Smooth muscle cell (in vitro differentiated cells): Measurements from ENCODE around the gene PCDHGA7. TPM values are rescaled to one million over a fixed set of nuclear protein-coding genes. Genes with fewer than 3 reads are reported as not detected.

Source experiments
- DNase-seq: peaks from one replicate; lab custom pipeline; 2025; ENCODE audit not compliant: unreplicated experiment; lab: John Stamatoyannopoulos, UW
- H2AFZ ChIP-seq: fragments of 200-600 bp; sonication (generic); 2 replicates; pipeline ENCODE4 v1.6.0; 2016; ENCODE audit warnings: antibody characterized with exemption, low read depth, mild to moderate bottlenecking
- H3F3A ChIP-seq: fragments of 200-600 bp; sonication (generic); 2 replicates; pipeline ENCODE4 v1.6.0; 2017; ENCODE audit warnings: antibody characterized with exemption, low read depth
- H3K27ac ChIP-seq: fragments of 200-600 bp; sonication (generic); 2 replicates; pipeline ENCODE4 v1.5.1; 2016; ENCODE audit warnings: low read depth, mild to moderate bottlenecking
- H3K27me3 ChIP-seq: fragments of 200-600 bp; sonication (generic); 2 replicates; pipeline ENCODE4 v1.6.1; 2016; ENCODE audit warnings: low read depth, mild to moderate bottlenecking
- H3K36me3 ChIP-seq: fragments of 200-600 bp; sonication (generic); 2 replicates; pipeline ENCODE4 v1.5.1; 2016; ENCODE audit warnings: low read depth
- H3K4me1 ChIP-seq: fragments of 200-600 bp; sonication (generic); 2 replicates; pipeline ENCODE4 v1.5.1; 2016; ENCODE audit warnings: low read depth
- H3K4me2 ChIP-seq: fragments of 200-600 bp; sonication (generic); 2 replicates; pipeline ENCODE4 v1.6.0; 2016; ENCODE audit warnings: mild to moderate bottlenecking
- H3K4me3 ChIP-seq: fragments of 200-600 bp; sonication (generic); 2 replicates; pipeline ENCODE4 v1.5.1; 2016; ENCODE audit warnings: mild to moderate bottlenecking
- H3K79me2 ChIP-seq: fragments of 200-600 bp; sonication (generic); 2 replicates; pipeline ENCODE4 v1.6.0; 2016; ENCODE audit warnings: low read depth, mild to moderate bottlenecking
- H3K9ac ChIP-seq: fragments of 200-600 bp; sonication (generic); 2 replicates; pipeline ENCODE4 v1.6.0; 2016; ENCODE audit warnings: low read depth
- H3K9me3 ChIP-seq: fragments of 200-600 bp; sonication (generic); replicated peaks from 2 replicates; pipeline ENCODE4 v1.5.1; 2016; ENCODE audit warnings: low read depth
- H4K20me1 ChIP-seq: fragments of 200-600 bp; sonication (generic); 2 replicates; pipeline ENCODE4 v1.6.0; 2016; ENCODE audit warnings: low read depth
- CTCF ChIP-seq: fragments of 200-600 bp; sonication (generic); IDR thresholded peaks from 2 replicates; pipeline ENCODE4 v1.5.1; 2017; ENCODE audit warnings: borderline replicate concordance, mild to moderate bottlenecking, antibody characterized with exemption; ENCODE audit not compliant: insufficient read depth, poor library complexity, severe bottlenecking
- WGBS: methylation state at CpG from one replicate; pipeline ENCODE4 v1.1.7; 2016; ENCODE audit warnings: low lambda C conversion rate; 5-methylcytosine and 5-hydroxymethylcytosine counted together
- polyA plus RNA-seq: library from polyadenylated mRNA; unstranded; fragments of >200 nt; fragmentation: Nextera tagmentation; extraction: Ambion mirVana; gene quantifications from 2 replicates; pipeline ENCODE4 v1.2.1, GENCODE V29; 2016
- total RNA-seq: library from RNA; depleted of rRNA; stranded (reverse); fragments of >200 nt; gene quantifications from 2 replicates; pipeline ENCODE4 v1.2.3, GENCODE V29; 2014

PCDHGA7 gene
- total and polyA plus RNA-seq, 2 experiments from 2014 or later: 0.09 TPM; not detected in 1

GRCh38 chr5:141369994-141370848, 12.3 kb upstream of the PCDHGA7 start, which contains the start of gene PCDHGB3:
PCDHGB3 (plus strand) TSS chr5:141370242; CDS start chr5:141370395, 153 bp downstream.
- Histone ChIP-seq H3K9ac (no peak within 1 kb of the TSS), H3K27me3 (no peaks in the 10 kb centered on the region), H3K4me2 (no peak within 1 kb of the TSS), H3K27ac (no peak within 1 kb of the TSS), H3K4me1 (no peaks in the 10 kb centered on the region), H4K20me1 (no peaks in the 10 kb centered on the region), H3K36me3 (no peaks in the 10 kb centered on the region), H3K9me3 (peaks cover 15% of the 10 kb centered on the region), H3K4me3 (no peak within 1 kb of the TSS), H3K79me2 (no peaks in the 10 kb centered on the region), H3F3A (no peaks in the 10 kb centered on the region), H2AFZ (no peak within 1 kb of the TSS)
- WGBS: 89% methylated on average over 32 of the region's 32 CpGs
- DNase-seq: no peak
- no peak for TF ChIP-seq CTCF

- Histone ChIP-seq H3K36me3 (no peaks in the 10 kb centered on the region), H4K20me1 (no peaks in the 10 kb centered on the region), H3K9me3 (peaks cover 10% of the 10 kb centered on the region), H3K27me3 (no peaks in the 10 kb centered on the region), H3K4me1 (no peaks in the 10 kb centered on the region), H3K9ac (no peak overlapping the region), H3K4me2 (no peak overlapping the region), H3F3A (no peaks in the 10 kb centered on the region), H2AFZ (no peak overlapping the region), H3K27ac (no peak overlapping the region), H3K4me3 (no peak overlapping the region), H3K79me2 (no peaks in the 10 kb centered on the region)
- TF ChIP-seq CTCF: no peak
- WGBS: 96% methylated on average over 69 of the region's 69 CpGs
- DNase-seq: no peak
Observed at GRCh38 chr5:141371572-141372475, 10.7 kb upstream of the PCDHGA7 start.

- no peaks in the 10 kb centered on the region for H3K36me3 ChIP-seq
- H4K20me1 ChIP-seq: no peaks in the 10 kb centered on the region
- 95% methylated on average over 27 of the region's 27 CpGs for WGBS
- H3F3A ChIP-seq: no peaks in the 10 kb centered on the region
- H3K4me3 ChIP-seq: no peak within 1 kb of the TSS
- no peak within 1 kb of the TSS for H3K4me2 ChIP-seq
- peaks cover 14% of the 10 kb centered on the region for H3K9me3 ChIP-seq
- no peaks in the 10 kb centered on the region for H3K4me1 ChIP-seq
- no peak within 1 kb of the TSS for H2AFZ ChIP-seq
- TF ChIP-seq CTCF: no peak
- H3K27ac ChIP-seq: no peak within 1 kb of the TSS
- no peaks in the 10 kb centered on the region for H3K79me2 ChIP-seq
- no peak within 1 kb of the TSS for H3K9ac ChIP-seq
- no peak for DNase-seq
- H3K27me3 ChIP-seq: no peaks in the 10 kb centered on the region
Observed at GRCh38 chr5:141373673-141374317, 8.7 kb upstream of the PCDHGA7 start, which contains the start of gene PCDHGA6. PCDHGA6 (plus strand) TSS chr5:141373891; CDS start chr5:141374084, 193 bp downstream.
